Stomach (tissue), 4 donors: ENCODE results near the gene SLC6A18.

Experiments
- EP300 ChIP-seq: sonication (generic); formaldehyde crosslinking; IDR thresholded peaks from one replicate; pipeline ENCODE4 v1.6.1; 2017; ENCODE audit warnings: antibody characterized with exemption
- POLR2A ChIP-seq, 4 donors: fragments of 450-650 bp; IDR thresholded peaks; one replicate each; pipeline ENCODE4 v1.6.1; 2016; ENCODE audit warnings: antibody characterized with exemption in 4 of 4, control low read depth in 2 of 4, mild to moderate bottlenecking in 1 of 4, moderate library complexity in 1 of 4
- POLR2AphosphoS5 ChIP-seq, 3 donors: sonication (generic); formaldehyde crosslinking; IDR thresholded peaks; one replicate each; pipeline ENCODE4 v1.6.1; 2016; ENCODE audit warnings: antibody characterized with exemption in 3 of 3
- TF ChIP-seq, protein P1 (sequence below), 7 experiments: fragments of 450-650 bp in 4 of 7; fragments of 200-600 bp in 3 of 7; sonication (generic) in 3 of 7; IDR thresholded peaks; one replicate each; pipeline ENCODE4 v1.5.1; 2016 to 2019; ENCODE audit warnings: antibody characterized with exemption in 7 of 7, control low read depth in 2 of 7, mild to moderate bottlenecking in 1 of 7

DNA sequence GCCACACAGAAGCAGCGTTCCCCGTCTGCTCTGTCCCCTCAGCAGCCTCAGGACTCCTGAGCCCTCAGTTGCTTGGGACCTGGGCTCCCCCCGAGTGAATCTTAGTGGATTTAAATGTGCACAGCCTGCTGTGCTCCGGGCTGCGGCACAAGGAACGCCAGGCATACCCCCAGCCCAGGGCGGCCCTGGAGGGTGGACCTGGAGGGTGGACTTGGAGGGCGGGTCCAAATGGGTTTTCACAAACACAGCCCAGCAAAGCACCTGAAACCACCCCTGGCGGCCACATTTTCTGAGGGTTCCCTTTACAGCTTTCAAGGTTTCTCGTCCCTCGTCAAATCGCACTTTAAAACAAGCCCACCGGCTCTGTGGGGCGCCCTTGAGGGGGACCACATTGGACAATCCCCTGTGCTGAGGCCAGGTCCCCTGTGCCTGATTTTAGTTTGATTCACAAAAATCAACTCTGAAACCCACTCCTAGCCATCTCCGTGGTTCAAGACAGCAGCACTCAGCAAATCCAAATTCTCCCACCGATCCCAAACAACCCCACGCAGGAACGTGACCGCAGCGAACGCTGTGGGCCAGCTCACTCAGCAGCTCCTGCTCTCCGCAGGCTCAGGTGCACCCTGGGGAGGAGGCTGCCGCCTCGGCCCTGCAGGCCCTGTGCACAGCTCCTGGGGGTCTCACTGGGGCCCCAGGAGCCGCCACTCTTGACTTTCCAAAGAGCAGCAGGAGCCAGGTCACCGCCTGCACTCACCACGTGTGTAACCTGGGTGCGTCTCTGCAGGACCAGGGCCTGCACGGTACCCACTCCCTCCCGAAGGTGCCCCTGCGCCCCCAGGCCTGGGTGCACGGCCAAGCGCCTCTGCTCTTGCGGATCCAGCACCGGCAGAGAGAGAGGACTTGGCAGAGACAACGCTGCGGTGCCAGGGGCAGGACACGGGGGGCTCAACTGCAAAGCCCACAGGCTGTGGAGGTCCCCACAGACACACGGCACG lies 40.6 kb downstream of the SLC6A18 start:
- TF ChIP-seq, protein P1, sequence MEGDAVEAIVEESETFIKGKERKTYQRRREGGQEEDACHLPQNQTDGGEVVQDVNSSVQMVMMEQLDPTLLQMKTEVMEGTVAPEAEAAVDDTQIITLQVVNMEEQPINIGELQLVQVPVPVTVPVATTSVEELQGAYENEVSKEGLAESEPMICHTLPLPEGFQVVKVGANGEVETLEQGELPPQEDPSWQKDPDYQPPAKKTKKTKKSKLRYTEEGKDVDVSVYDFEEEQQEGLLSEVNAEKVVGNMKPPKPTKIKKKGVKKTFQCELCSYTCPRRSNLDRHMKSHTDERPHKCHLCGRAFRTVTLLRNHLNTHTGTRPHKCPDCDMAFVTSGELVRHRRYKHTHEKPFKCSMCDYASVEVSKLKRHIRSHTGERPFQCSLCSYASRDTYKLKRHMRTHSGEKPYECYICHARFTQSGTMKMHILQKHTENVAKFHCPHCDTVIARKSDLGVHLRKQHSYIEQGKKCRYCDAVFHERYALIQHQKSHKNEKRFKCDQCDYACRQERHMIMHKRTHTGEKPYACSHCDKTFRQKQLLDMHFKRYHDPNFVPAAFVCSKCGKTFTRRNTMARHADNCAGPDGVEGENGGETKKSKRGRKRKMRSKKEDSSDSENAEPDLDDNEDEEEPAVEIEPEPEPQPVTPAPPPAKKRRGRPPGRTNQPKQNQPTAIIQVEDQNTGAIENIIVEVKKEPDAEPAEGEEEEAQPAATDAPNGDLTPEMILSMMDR (IDR thresholded peaks at IDR 0.05) = no peak
- TF ChIP-seq POLR2A (IDR thresholded peaks at IDR 0.05) = no peak
- no peak for TF ChIP-seq POLR2AphosphoS5 (IDR thresholded peaks at IDR 0.05)
- no peak for TF ChIP-seq EP300
